DOHH2 (cell line): ENCODE results near the gene CCDC120.

Source experiments
- CTCF ChIP-seq: fragments of 200-600 bp; sonication (generic); IDR thresholded peaks from one replicate; pipeline ENCODE4 v1.5.1; 2014; ENCODE audit warnings: antibody characterized with exemption, mild to moderate bottlenecking, low read depth, low read length; ENCODE audit not compliant: poor library complexity, severe bottlenecking
- EZH2phosphoT487 ChIP-seq: fragments of 200-600 bp; sonication (generic); IDR thresholded peaks from 2 replicates; pipeline ENCODE4 v1.6.1; 2017; ENCODE audit warnings: borderline replicate concordance, mild to moderate bottlenecking, antibody characterized with exemption, low read length, moderate library complexity, mixed read lengths

- TF ChIP-seq CTCF (no peak), EZH2phosphoT487 (no peak)
Observed at GRCh38 chrX:49041744-49042580, 16.8 kb upstream of the CCDC120 start.
